GM18873 (cell line): ENCODE results near the gene FUT8.
A peak's percentile ranks its signal among the peaks of the same experiment; 100 is the strongest.
"Not testable (repeated sequence)": the region's sequence is repeated elsewhere in the genome, so short reads cannot be mapped to it uniquely, and the experiment has no call there.

Source experiments
- ATAC-seq: cut with Tn5 transposase; IDR thresholded peaks from one replicate; pipeline ENCODE4 v1.9.1; 2021; ENCODE audit warnings: mild to moderate bottlenecking, moderate library complexity, moderate number of reproducible peaks; ENCODE audit not compliant: unreplicated experiment, low FRiP score

The FUT8 gene

DNA sequence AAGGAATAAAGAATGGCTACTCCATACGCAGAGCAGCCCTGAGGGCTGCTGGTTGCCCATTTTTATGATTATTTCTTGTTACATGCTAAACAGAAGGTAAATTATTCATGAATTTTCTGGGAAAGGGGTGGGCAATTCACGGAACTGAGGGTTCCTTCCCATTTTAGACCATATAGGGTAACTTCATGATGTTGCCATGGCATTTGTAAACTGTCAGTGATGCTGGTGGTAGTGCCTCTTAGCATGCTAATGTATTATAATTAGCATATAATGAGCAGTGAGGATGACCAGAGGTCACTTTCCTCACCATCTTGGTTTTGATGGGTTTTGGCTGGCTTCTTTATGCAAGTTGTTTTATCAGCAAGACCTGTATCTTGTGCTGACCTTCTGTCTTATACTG, 273.0 kb downstream of the FUT8 start:
- ATAC-seq: no peak

DNA sequence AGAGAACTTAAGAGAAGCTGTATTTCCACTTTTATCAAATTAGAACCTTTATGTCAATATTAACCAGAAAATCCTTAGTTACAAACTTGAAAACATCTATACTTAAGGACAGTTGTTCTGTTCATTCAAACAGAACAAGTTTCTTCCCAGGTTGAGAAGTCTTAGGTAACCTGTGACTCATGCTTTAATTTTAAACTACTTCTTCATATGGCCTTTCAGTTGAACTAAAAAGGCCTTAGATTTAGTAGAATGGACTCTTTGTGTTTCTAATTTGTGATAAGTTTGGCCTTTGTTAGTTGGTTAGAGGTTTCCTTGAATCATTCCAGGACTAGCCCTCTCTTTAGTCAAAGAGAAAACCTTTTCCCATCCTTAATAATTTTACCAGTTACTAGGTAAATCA, 274.2 kb downstream of the FUT8 start:
- no peak for ATAC-seq

DNA sequence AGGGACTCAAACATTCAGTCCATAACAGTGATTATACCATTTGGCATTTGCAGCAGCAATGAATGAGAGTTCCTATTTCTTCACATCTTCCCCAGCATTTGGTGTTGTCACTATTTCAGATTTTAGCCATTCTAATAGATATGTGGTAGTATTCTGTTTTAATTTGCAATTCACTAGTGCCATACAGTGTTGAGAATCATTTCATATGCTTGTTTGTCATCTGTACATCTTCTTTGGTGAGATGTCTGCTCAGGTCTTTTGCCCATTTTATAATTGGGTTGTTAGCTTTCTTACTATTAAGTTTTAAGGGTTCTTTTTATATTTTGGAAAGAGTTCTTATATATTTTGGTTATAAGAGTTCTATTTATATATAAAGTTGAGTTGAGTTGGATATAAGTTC, 276.5 kb downstream of the FUT8 start:
- ATAC-seq: no peak

DNA sequence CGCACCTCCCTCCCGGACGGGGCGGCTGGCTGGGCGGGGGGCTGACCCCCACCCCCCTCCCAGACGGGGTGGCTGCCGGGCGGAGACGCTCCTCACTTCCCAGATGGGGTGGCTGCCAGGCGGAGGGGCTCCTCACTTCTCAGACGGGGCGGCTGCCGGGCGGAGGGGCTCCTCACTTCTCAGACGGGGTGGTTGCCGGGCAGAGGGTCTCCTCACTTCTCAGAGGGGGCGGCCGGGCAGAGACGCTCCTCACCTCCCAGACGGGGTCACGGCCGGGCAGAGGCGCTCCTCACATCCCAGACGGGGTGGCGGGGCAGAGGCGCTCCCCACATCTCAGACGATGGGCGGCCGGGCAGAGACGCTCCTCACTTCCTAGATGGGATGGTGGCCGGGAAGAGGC, 280.0 kb downstream of the FUT8 start:
- ATAC-seq: not testable (repeated sequence)

DNA sequence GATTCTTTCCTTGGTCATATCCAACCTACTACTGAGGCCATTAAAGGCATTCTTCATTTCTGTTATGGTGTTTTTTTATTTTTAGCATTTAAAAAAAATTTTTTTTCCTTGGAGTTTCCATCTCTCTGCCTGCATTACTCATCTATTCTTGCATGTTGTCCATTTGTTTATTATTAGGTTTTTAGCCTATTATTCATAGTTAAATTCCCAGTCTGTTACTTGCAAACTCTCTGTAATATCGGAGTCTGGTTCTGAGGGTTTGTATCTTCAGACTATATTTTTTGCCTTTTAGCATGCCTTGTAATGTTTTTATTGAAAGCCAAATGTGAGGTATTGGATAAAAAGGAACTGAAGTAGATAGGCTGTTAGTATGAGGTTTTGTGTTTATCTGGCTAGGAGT, 284.3 kb downstream of the FUT8 start:
- no peak for ATAC-seq

DNA sequence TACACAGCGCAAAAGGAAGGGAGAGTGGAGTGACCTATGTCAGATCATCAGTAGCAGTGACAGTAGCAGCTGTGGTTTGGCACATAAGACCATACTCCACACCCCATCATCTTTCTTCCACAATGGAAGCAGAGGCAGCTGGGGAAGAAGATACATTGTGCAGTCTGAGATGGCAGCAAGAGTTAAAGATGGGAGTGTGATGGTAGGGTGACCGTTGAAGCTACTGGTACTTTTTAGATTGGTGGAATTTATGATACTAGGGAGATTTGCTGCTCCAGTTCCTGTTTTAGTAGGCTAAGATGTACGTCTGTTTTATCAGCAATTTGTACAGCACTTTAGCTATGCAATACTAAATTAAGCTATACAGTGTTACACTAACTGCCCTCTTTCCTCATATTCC, 291.0 kb downstream of the FUT8 start:
- ATAC-seq: no peak

DNA sequence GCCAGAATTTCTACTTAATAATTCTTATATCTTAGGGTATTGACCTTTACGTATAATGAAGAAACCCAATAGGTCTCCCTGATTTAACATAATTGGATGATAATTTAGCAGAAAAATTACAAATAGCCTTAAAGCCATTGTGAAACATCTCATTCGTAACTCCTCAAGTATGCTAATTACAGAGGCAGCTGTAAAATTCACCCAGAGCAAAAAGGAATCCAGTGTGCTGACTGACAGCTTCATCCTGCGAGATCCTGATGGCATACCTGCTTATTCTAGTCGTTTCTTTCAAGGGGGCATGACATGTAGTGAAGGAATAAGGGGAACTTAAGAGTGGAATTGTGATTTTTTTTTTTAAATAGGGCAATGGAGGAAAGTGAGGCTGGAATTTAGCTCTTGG, 291.5 kb downstream of the FUT8 start:
- no peak for ATAC-seq

DNA sequence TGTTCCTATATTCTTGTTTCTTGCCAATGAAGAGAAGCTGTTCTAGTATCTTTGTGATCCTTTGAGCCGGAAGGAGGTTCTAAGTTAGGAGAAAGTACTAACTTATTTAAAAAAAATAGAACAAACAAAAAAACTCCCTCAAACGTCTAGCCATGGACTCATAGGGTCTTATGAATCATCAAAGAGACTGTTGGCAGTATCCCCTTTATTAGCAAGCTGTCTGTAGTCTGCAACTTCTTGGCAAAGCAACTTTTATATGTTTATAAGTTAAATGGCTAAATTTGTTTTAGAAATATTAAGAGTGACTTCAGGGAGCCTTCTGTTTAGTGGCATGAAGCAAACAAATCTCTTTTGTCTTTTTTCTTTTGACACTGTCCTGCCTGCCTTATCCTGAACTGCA, 291.9 kb downstream of the FUT8 start:
- ATAC-seq: no peak

DNA sequence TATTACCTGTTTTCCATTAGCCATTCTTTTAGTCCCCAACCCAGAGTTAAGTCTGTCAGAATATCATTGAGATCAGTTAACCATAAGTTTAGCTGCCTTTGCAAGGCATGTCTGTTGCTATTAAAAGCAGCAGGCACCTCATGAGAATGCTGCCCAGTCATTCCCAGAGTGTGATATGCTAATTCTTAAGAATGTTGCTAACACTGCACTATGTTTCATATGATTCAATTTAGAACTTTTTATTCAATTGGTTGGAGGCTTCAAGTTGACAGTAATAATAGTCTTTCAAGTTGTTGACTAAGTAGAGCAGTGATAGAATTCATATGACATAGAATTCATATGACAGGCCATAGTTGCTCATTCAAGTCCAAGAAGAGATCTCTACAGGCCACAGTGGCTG, 292.3 kb downstream of the FUT8 start:
- ATAC-seq: no peak

DNA sequence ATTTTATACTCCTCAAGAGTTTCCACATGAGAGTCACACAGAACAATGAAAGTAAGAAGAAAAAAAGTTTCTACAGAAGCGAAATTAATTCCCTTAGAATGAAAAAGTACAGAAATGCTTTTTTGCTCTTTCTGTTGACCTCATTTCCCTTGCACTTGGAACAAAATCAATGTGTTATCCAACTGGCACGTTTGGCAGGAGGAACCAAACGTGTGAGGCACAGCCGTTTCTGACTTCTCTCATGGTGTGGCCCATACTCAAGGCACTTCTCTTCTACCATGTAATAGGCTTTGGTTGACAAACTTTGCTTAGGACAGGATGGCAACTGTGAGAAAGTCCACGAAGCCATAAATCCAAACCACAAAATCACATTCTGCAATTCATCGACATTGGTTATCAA, 297.0 kb downstream of the FUT8 start:
- ATAC-seq: no peak

DNA sequence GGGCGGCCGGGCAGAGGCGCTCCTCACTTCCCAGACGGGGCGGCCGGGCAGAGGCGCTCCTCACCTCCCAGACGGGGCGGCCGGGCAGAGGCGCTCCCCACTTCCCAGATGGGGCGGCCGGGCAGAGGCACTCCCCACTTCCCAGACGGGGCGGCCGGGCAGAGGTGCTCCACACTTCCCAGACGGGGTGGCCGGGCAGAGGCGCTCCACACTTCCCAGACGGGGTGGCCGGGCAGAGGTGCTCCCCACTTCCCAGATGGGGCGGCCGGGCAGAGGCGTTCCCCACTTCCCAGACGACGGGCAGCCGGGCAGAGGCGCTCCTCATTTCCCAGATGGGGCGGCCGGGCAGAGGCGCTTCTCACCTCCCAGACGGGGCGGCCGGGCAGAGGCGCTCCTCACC, 304.3 kb downstream of the FUT8 start:
- not testable (repeated sequence) for ATAC-seq

DNA sequence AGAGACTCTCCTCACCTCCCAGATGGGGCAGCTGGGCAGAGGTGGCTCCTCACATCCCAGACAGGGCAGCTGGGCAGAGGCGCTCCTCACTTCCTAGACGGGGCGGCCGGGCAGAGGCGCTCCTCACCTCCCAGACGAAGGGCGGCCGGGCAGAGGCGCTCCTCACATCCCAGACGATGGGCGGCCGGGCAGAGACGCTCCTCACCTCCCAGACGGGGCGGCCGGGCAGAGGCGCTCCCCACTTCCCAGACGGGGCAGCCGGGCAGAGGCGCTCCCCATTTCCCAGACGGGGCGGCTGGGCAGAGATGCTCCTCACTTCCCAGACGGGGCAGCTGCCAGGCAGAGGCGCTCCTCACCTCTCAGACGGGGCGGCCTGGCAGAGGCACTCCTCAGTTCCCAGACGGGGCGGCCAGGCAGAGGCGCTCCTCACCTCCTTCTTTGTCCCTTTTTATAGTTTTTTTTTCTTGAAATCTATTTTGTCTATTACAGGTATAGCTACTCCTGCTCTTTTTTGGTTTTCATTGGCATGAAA, 304.9 kb downstream of the FUT8 start:
- not testable (repeated sequence) for ATAC-seq

DNA sequence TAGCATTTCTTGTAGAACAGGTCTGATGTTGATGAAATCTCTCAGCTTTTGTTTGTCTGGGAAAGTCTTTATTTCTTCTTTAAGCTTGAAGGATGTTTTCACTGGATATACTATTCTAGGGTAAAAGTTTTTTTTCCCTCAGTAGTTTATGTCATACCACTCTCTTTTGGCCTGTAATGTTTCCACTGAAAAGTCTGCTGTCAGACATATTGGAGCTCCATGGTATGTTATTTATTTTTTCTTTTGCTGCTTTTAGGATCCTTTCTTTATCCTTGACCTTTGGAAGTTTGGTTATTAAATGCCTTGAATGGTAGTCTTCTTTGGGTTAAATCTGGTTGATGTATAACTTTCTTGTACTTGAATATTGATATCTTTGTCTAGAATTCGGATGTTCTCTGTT, 306.1 kb downstream of the FUT8 start:
- ATAC-seq: no peak

DNA sequence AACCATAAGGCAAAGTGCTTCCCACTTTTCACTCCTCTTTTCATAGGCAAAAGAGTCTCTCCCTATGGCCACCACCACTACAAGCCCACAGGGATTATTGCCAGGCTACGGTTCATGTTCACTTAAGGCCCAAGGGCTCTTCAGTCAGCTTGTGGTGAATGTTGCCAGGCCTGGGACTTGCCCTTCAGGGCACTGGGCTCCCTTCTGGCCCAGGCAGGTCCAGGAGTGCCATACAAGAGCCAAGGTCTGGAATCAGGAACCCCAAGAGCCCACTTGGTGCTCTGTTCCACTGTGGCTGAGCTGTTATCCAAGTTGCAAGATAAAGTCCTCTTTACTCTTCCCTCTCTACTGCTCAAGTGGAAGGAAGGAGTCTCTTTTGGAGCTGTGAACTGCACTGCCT, 307.6 kb downstream of the FUT8 start:
- ATAC-seq: no peak

DNA sequence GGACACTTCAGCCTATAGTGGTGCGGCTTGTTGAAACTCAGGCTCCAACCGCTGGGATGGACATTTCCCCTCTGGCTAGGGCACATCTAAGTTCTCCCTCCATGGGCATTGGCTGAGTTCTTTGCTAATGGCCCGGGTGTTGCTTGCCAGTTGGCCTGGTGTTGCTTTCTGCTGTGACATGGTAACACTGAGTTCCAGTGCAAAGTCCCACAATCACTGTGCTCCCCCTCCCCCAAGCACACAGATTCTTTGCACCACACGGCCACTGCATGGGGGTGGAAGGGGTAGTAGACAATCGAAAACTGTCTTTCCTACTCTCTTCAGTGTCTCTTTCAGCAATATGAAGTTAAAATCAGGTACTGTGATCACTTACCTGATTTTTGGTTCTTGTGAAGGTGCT, 308.2 kb downstream of the FUT8 start:
- no peak for ATAC-seq

DNA sequence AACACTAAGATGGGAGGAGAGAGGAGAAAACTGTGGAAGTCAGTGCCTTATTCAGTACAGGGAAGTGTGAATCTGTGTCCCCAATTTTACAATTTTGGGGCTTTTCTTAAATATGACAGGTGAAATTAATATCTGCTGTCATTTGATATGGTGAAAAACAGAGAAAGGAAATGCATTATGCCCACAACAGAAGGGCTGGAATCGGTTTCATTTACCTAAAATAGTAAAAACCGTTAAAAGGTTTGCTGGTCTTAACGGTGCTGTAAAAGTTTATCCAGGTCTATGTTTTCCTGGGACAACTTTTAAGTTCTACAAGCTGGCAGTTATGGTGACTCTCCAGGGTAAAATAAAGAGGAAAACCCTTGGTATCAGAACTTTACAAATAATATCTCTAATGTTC, 310.8 kb downstream of the FUT8 start:
- no peak for ATAC-seq

DNA sequence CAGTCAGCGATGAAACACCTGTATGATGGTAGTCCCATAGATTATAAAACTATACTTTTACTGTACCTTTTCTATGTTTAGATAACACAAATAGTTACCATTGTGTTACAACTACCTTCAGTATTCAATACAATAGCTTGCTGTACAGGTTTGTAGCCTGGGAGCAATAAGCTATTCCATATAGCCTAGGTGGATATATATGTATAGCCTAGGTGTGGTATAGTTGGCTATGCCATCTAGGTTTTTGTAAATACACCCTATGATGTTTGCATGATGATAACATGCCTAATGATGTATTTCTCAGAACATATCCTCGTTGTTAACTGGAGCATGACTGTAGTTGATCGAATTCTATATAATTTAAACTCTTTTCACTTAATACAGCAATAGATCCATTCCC, 316.1 kb downstream of the FUT8 start:
- ATAC-seq: no peak

DNA sequence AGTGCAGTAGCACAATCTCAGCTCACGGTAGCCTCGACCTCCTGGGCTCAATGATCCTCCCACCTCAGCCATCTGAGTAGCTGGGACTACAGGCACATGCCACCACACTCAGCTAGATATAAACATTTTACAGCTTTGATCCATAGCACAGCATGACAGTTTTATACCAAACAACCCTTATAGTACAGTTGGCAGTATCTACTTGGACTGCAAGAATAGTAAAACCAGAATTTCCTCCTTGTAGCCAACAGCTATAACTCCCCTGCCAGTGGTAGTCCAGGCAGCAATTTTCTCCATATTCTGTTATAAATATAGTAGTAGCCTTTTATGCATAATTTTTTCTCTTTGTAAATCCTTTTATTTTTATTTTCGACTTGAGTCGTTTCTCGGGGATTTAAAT, 317.0 kb downstream of the FUT8 start:
- ATAC-seq: no peak

DNA sequence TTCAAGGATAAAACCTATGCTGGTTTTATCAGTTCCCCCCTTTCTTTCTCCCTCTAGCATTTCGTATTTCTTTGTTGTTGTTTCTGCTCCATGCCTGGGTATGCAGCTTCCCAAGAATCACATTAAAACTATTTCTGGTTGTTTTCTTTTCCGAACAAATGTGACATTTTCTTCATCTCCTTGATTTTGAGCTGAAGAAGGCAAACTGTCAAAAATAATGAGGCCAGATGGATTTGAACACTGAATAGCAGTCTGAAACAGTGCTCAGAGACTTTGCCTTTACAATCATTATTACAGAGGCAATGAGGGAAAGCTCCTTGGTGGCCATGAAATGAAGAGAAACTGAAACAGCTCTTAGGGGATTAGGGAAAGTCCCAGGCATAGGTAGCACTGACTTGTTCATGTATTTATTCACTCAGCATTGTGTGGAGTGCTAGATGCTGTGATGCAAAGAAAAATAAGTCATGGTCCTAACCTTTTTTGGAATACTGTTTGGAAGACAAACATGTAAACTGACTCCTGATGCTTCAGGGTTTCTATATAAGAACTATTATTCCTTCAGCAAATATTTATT, 319.5 kb downstream of the FUT8 start:
- ATAC-seq: peak; percentile 82

DNA sequence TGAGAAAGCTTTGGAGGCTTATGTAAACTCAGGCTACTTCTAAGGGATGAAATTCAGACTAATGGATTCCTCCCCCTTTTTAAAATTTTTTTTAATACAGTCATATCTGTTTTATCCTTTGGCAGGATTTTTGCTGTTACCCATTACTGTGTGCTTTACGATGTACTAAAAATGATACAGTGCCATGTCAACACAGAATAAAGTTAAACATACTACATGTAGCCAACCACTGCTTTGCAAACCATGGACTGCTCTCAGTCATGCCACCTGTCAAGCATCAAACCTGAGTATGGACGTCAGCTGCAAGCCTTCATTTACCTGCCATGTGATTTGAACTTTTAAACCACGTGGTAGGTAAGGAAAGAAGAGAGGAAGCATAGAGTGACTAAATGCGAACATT, 325.8 kb downstream of the FUT8 start:
- no peak for ATAC-seq

DNA sequence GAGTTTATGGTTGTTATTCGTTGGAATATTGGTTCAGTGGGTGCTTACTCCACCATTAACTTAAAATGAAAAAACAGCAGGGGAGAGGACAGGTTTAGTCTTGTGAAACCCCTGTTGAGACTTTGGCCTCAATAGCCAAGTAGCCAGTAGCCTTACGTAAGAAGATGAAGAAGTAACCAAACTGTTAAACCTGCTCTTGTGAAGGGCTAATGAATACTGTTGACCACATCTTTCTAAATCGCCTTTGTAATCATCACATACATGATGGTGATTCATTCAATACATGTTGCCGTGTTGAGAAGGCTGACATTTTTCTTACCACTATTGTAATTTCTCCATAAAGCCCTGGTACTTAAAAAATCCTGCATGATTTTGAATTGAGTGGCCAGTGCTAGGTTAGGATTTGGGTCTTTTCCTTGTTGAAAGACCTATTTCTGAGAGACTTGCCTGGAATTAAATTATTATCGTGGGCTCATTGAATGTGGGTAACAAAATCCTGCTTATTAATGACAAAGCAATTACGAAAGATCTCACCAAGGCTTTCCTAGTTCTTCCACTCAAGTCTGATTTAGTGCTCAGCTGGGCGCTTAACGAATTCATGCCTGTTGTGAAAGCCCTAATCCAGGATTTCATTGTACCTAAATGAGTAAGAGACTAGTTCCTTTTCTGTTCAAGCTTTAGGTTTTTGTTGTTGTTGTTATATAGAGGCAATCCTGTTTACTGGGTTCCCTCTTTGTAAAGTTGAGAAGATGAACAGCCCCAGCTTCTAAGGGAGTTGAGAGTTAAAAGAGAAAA, 333.1 kb downstream of the FUT8 start:
- ATAC-seq: no peak

DNA sequence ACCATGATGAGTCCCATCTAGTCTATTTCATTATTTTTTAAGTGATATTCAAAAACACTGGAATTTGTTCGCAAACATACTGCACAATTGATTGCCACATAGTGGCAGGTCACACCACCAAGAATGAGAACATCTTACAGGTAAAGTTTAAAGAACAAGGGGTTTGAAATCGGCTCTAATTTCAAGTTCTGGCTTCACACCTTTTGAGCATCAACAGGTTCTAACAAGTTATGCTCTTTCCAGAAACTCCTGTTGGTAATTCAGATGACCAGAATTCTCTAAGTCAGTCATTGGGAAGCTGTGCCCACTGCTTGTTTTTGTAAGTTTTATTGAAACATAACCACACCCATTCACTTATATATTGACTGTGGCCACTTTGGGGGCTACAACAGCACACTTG, 336.3 kb downstream of the FUT8 start:
- no peak for ATAC-seq
